Ramos (cell line): ENCODE data around the gene SUMO2.
"Not testable (repeated sequence)": the region's sequence is repeated elsewhere in the genome, so short reads cannot be mapped to it uniquely, and the experiment has no call there.

ENCODE experiments used
- in situ Hi-C: fragments of 300-500 bp; cut with MboI; formaldehyde crosslinking; loops from one replicate; pipeline ENCODE4 v1.14.3; 2022; ENCODE audit warnings: low sequenced_read_pairs; ENCODE audit not compliant: unreplicated experiment

The SUMO2 gene

DNA sequence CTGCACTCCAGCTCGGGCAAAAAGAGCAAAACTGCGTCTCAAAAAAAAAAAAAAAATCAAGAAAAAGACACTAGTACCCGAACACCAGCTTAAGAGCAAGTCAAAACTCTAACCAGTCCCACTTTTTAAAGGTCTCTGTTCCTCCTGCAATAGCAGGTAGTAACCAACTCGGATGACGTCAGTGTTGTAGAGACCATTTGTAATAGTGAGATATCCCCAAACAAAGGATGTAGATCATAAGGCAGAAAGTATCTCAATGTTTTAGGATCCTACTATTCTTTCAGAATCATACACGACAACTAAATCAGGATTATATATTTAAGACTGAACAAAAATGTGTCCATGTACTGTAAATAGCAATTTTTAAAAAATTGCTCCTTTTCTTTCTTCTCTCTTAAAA lies 30.8 kb downstream of the SUMO2 start:
- in situ Hi-C loops: no loop called here

DNA sequence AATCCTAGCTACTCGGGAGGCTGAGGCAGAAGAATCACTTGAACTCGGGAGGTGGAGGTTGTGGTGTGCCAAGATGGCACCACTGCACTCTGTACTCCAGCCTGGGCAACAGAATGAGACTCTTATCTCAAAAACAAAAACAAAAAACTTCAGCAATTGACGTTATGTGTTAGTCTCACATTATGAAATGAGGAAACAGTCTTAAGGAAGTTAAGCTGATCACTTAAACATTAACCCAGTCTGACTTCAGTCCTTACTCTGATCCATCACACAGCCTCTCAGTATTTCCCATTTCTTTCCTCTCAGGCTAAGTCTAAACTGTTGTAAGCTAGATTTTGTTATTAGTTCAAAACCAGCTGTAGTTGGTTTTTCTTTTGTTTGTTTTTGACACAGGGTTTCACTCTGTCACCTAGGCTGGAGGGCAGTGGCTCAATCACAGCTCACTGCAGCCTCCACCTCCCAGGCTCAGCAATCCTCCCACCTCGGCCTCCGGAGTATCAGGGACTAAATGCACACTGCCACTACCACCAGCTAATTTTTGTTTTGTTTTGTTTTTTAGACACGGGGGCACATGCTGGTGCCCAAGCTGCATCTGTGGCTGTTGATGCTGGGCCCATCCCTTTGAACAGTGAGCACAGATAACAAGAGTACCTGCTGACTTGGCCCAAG lies 34.7 kb downstream of the SUMO2 start:
- in situ Hi-C loops: no loop called here

DNA sequence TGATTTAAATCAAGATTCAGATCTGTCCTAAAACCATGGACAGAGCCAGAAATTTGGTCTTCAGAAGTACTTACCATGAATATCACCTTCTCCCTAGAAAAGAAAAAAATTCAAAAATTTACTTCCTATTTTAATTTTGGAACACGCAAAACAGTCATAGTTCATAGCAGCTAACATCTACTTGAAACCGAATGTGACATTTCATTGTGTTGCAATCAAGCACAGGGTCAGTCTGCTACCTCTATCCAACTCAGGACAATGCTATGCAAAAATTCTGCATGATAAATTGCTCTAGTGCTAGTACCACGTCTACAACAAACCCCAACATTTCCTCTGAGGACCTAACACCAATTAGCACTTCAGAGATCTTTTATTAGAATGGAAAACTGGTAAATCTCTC lies 36.2 kb downstream of the SUMO2 start:
- in situ Hi-C loops: no loop called here

- in situ Hi-C loops: no loop called here
Observed at GRCh38 chr17:75144816-75145512, 37.8 kb downstream of the SUMO2 start.

DNA sequence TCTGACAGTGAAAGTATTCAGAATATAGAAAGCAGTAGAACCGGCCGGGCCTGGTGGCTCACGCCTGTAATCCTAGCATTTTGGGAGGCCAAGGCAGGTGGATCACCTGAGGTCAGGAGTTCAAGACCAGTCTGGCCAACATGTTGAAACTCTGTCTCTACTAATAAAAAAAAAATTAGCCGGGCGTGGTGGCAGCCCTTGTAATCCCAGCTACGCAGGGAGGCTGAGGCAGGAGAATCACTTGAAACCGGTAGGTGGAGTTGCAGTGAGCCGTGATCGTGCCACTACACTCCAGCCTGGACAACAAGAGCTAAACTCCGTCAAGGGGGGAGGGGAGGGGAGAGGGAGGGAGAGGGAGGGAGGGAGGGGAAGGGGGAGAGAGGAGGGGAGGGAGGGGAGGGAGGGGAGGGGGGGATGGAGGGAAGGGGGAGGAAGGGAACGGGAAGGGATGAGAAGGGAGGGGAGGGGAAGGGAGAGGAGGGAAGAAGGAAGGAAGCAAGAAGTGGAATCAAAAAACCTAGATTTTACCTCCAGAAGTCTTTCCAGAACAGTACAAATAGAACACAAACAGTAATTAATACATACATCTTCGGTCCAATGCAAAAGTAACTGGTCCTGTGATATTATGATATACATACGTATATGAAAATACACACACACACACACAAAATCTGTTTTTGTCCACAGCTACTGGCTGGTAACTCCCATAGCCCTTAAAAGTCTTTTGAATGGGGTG lies 40.4 kb downstream of the SUMO2 start:
- in situ Hi-C loops: no loop called here

DNA sequence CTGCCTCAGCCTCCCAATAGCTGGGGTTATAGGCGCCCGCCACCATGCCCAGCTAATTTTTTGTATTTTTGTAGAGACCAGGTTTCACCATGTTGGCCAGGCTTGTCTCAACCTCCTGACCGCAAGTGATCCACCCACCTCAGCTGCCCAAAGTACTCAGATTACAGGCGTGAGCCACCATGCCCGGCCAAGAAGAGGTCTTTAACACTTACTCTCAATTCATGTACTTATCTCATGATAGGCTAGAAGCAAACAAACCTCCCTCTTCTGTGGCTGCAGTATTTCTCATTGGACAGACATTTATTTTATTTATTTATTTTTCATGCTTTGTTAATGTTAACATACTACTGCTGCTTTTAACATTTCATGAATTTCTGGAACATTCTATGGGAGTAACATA lies 44.2 kb downstream of the SUMO2 start:
- in situ Hi-C loops: no loop called here

- in situ Hi-C loops: not testable (repeated sequence)
Observed at GRCh38 chr17:75137762-75138161, 45.0 kb downstream of the SUMO2 start.

DNA sequence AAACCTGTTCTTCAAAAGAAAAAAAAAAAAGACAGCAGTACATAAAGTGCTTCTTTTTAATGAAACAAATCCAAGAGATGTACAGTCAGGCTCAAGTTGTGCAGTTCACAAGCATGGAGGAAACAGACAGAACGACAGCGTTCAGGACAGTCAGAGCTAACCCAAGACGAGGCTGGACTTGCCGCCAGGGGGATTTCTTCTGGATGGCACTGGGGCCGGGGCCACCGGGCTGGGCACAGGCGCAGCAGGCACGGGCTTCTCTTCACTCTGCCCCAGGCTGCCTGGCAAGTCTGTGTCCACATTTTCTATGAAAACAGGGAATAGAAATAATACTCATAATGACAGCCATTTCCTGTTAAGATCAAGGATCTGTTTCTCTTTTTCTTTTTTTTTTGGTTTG lies 46.8 kb downstream of the SUMO2 start:
- in situ Hi-C loops: no loop called here

DNA sequence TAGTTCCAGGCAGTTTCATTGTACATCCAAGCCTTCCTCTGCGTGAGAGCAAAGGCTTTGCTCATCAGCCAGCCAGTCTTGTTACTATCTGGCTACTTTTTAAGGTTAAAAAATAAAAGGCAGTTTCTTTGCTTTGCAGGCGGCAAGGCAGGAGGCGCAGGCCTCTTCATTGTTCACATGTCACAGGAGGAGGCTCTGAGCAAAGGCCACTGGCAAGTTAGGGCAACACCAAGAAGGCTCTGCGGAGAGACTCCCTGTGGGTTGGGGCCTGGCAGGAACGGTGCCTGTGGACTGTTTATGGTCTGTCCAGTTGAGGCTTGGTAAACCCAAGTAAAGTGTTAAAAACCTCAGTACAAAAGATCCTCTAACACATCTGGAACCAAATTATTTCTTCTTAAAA lies 47.3 kb downstream of the SUMO2 start:
- in situ Hi-C loops: no loop called here

GRCh38 chr17:75133607-75134347 lies 49.0 kb downstream of the SUMO2 start:
- in situ Hi-C loops: not testable (repeated sequence)

- in situ Hi-C loops: no loop called here
Observed at GRCh38 chr17:75133001-75133400, 49.8 kb downstream of the SUMO2 start.

GRCh38 chr17:75132018-75133000 lies 50.5 kb downstream of the SUMO2 start:
- in situ Hi-C loops: not testable (repeated sequence)

GRCh38 chr17:75131278-75132017 lies 51.3 kb downstream of the SUMO2 start, which contains the start of gene NT5C:
TSS of gene NT5C (minus strand) at chr17:75131742. CDS start at chr17:75131707, 35 bp downstream.
- in situ Hi-C loops: no loop called here

GRCh38 chr17:75130632-75131277 lies 52.0 kb downstream of the SUMO2 start:
- in situ Hi-C loops: no loop called here

GRCh38 chr17:75130059-75130631 lies 52.6 kb downstream of the SUMO2 start:
- in situ Hi-C loops: no loop called here

DNA sequence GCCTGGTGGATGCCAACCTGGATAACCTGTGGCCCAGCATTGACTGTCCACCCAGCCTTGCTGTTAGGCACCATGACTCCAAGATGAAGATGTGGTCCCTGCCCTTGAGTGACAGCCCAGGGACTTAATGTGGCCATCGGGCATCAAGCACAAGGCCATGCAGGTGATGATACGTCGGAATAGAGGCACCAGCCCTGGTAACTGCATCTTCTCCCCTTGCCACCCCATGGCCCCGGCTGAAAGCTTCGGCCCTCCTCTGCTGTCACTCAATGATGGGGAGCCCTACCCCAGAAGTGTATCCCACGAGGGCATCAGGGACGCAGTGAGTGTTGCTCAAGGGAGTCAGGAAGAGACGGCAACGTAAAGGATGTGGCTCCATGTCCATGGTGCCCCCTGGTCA lies 53.2 kb downstream of the SUMO2 start:
- in situ Hi-C loops: no loop called here

GRCh38 chr17:75128694-75129505 lies 53.9 kb downstream of the SUMO2 start:
- in situ Hi-C loops: no loop called here
